ENCODE data around the gene CFAP57. TPM values are rescaled to one million over a fixed set of nuclear protein-coding genes. Genes with fewer than 3 reads are reported as not detected.

The CFAP57 gene
- total and polyA plus RNA-seq, 2 of the 8 experiments (the other 6 are each of a cell fraction or from before 2014, with no cell fraction given) = 0.20 to 0.80 TPM

- TF ChIP-seq RNF2 (IDR thresholded peaks at IDR 0.05; ENCODE audit: borderline replicate concordance, low read depth, low read length, missing control alignments, poor library complexity, severe bottlenecking) (no peak), SP1 (IDR thresholded peaks at IDR 0.05; ENCODE audit: low read depth, low read length) (no peak), TAF7 (optimal IDR thresholded peaks at IDR 0.05; ENCODE audit: borderline replicate concordance, low read depth, low read length) (no peak), JUN (IDR thresholded peaks at IDR 0.05; ENCODE audit: low read depth, low read length) (no peak), MAFK (IDR thresholded peaks at IDR 0.05; ENCODE audit: low read depth, low read length) (no peak), ATF2 (IDR thresholded peaks at IDR 0.05; ENCODE audit: low read length) (no peak)
Measured at GRCh38 chr1:43203859-43204258, 31.7 kb downstream of the CFAP57 start (continued).

Data from H1 (cell line).